ENCODE measurements around the gene TTC31.

Gene TTC31

GRCh38 chr2:74505448-74506246, 22.8 kb downstream of the TTC31 start:
- no peak for DNase-seq

GRCh38 chr2:74507145-74507925, 24.5 kb downstream of the TTC31 start, which contains the start of gene PCGF1:
PCGF1 (minus strand) TSS chr2:74507695; CDS start chr2:74507668, 27 bp downstream.
- DNase-seq = peak; percentile 96 to 99

- DNase-seq = no peak
Measured at GRCh38 chr2:74507926-74508520, 25.1 kb downstream of the TTC31 start.

GRCh38 chr2:74510272-74510671, 27.4 kb downstream of the TTC31 start:
- DNase-seq = no peak

GRCh38 chr2:74511104-74511989, 28.5 kb downstream of the TTC31 start:
- DNase-seq = no peak

- no peak for DNase-seq
Measured at GRCh38 chr2:74512744-74513604, 30.1 kb downstream of the TTC31 start.

GRCh38 chr2:74513605-74514367, 30.9 kb downstream of the TTC31 start:
- DNase-seq = no peak

GRCh38 chr2:74514368-74515270, 31.7 kb downstream of the TTC31 start, which contains the start of gene TLX2:
TLX2 (plus strand) TSS chr2:74514450; CDS start chr2:74514807, 357 bp downstream.
- no peak for DNase-seq

GRCh38 chr2:74515271-74515980, 32.5 kb downstream of the TTC31 start:
- DNase-seq = no peak

GRCh38 chr2:74515981-74516633, 33.2 kb downstream of the TTC31 start:
- DNase-seq = peak; percentile 50 to 68

GRCh38 chr2:74516650-74517049, 33.8 kb downstream of the TTC31 start:
- DNase-seq = no peak

- no peak for DNase-seq
Measured at GRCh38 chr2:74522516-74522915, 39.6 kb downstream of the TTC31 start.

GRCh38 chr2:74524005-74524404, 41.1 kb downstream of the TTC31 start:
- DNase-seq = no peak

GRCh38 chr2:74524955-74525716, 42.3 kb downstream of the TTC31 start:
- DNase-seq = no peak

GRCh38 chr2:74525717-74526648, 43.1 kb downstream of the TTC31 start, which contains the start of gene DQX1:
DQX1 (minus strand) TSS chr2:74526231; CDS start chr2:74525729, 502 bp downstream.
- DNase-seq = peak; percentile 32 to 49

GRCh38 chr2:74526649-74527230, 43.9 kb downstream of the TTC31 start:
- no peak for DNase-seq
